HFF-Myc (cell line): ENCODE data around the gene CHN1.

ENCODE experiments used
- DNase-seq: peaks from one replicate; pipeline ENCODE4 v3.0.0-alpha.2; 2011; ENCODE audit warnings: low read depth; ENCODE audit errors: extremely low read depth
- H3K4me3 ChIP-seq: replicated peaks from 2 replicates; pipeline ENCODE4 v1.5.1; 2011; ENCODE audit warnings: low read depth, mild to moderate bottlenecking, control low read depth, low read length
- CTCF ChIP-seq: IDR thresholded peaks from 2 replicates; pipeline ENCODE4 v1.5.1; 2012; ENCODE audit warnings: mild to moderate bottlenecking, low read depth, low read length, control low read depth; ENCODE audit errors: missing control alignments

CHN1 gene

GRCh38 chr2:174764280-174765255 lies 240.6 kb downstream of the CHN1 start, which contains the start of gene CHRNA1:
CHRNA1 (minus strand) TSS chr2:174764472; CDS start chr2:174764394, 78 bp downstream.
- no peak within 1 kb of the TSS for H3K4me3 ChIP-seq
- no peak for TF ChIP-seq CTCF
- no peak for DNase-seq

- no peak for DNase-seq
- no peak for TF ChIP-seq CTCF
- H3K4me3 ChIP-seq, result no peak overlapping the region
Observed at GRCh38 chr2:174763780-174764179, 241.4 kb downstream of the CHN1 start.

- DNase-seq, result no peak
- TF ChIP-seq CTCF, result no peak
Observed at GRCh38 chr2:174762464-174762863, 242.7 kb downstream of the CHN1 start.

GRCh38 chr2:174761837-174762236 lies 243.3 kb downstream of the CHN1 start:
- no peak for DNase-seq
- no peak for TF ChIP-seq CTCF
- H3K4me3 ChIP-seq, result no peak overlapping the region

More at GRCh38 chr2:174762464-174762863, 242.7 kb downstream of the CHN1 start:
- H3K4me3 ChIP-seq, result no peak overlapping the region

DNA sequence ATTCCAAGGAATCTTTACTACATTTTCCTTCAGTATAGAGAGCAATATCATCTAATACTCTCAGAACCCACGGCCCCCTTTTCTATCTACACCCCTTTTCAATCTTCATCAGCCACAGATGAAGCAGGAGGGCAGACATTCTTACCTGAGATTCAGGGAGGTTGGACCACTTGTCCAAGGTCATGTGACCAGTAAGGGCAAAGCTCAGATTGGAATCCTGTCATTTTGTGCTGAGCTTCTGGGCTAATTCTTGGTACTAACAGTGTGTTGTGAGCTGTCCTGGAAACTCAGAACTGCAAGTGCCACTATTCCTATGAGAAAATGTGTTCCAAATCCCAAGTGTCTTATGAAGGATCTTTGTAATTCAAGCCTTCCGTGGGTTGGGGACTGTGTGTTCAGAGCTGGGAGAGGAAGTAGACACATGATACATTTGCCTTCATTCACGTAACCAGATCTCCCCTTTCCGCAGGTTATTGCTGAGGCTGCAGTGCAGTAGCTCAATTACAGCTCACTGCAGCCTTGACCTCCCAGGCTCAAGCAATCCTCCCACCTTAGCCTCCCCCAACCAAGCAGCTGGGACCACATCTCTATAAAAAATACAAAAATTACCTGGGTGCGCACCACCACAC lies 244.2 kb downstream of the CHN1 start:
- TF ChIP-seq CTCF, result no peak
- DNase-seq, result no peak

DNA sequence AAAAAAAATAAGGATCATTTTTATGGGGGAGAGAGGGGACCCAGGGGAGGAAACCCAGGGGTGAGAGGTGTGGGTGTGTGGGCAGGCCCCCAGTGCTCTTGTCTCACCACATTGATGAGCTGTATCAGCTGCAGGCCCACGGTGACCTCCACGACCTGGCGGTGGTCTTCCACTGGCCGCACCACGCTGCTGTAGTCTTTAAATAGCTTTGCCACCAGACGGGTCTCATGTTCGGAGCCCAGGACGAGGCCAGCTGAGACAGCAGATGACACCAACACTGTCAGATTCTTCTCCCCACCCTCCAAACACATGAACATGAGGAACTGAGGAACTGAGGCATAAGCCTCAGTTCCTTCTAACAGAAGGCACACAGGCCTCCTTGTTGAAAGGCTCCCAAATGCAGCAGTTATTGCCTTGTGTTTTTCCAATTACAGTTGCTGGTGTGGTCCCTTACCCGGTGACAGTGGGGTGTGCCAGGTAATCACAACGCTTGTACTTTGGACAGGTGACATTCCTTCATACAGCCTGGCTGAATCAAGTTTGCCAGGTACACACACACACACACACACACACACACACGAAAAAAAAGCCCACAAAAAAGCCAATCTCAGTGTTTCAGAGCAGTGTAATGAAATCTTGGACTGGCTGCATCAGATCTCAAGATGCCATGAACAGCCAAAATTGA lies 245.7 kb downstream of the CHN1 start:
- DNase-seq, result no peak
- H3K4me3 ChIP-seq, result no peak overlapping the region
- no peak for TF ChIP-seq CTCF

More for the DNA sequence above, 244.2 kb downstream of the CHN1 start:
- H3K4me3 ChIP-seq, result no peak overlapping the region
